Stimulated activated CD4-positive, alpha-beta T cell treated with anti-CD3 and anti-CD28 coated beads, Interleukin-1b, Interleukin-23, amount 100 ng/mL, for 1 hour (primary cell): ENCODE results near the gene CTDP1.
"Not testable (repeated sequence)": the region's sequence is repeated elsewhere in the genome, so short reads cannot be mapped to it uniquely, and the experiment has no call there.

ENCODE experiments used
- DNase-seq, 2 donors: peaks; one replicate each; pipeline ENCODE4 v3.0.0-alpha.2; 2020; ENCODE audit warnings: low read depth in 2 of 2

Gene CTDP1

GRCh38 chr18:79742076-79742475 is 62.5 kb downstream of the CTDP1 start:
- no peak for DNase-seq

GRCh38 chr18:79744625-79745024 is 65.0 kb downstream of the CTDP1 start:
- no peak for DNase-seq

GRCh38 chr18:79746730-79747129 is 67.1 kb downstream of the CTDP1 start:
- no peak for DNase-seq

GRCh38 chr18:79747156-79747845 is 67.7 kb downstream of the CTDP1 start:
- DNase-seq: no peak

- no peak for DNase-seq
Observed at GRCh38 chr18:79748321-79749180, 68.9 kb downstream of the CTDP1 start.

- no peak for DNase-seq
Observed at GRCh38 chr18:79749251-79750191, 69.9 kb downstream of the CTDP1 start.

- no peak for DNase-seq
Observed at GRCh38 chr18:79750980-79751571, 71.5 kb downstream of the CTDP1 start.

- not testable (repeated sequence) for DNase-seq
Observed at GRCh38 chr18:79751918-79752578, 72.4 kb downstream of the CTDP1 start.

- not testable (repeated sequence) for DNase-seq
Observed at GRCh38 chr18:79752946-79753345, 73.3 kb downstream of the CTDP1 start.

GRCh38 chr18:79753391-79753851 is 73.8 kb downstream of the CTDP1 start:
- no peak for DNase-seq

GRCh38 chr18:79754022-79754761 is 74.6 kb downstream of the CTDP1 start:
- DNase-seq: no peak

- no peak for DNase-seq
Observed at GRCh38 chr18:79754831-79755351, 75.3 kb downstream of the CTDP1 start.

- no peak for DNase-seq
Observed at GRCh38 chr18:79755496-79756142, 76.0 kb downstream of the CTDP1 start.

GRCh38 chr18:79756143-79756500 is 76.5 kb downstream of the CTDP1 start:
- DNase-seq: no peak

- DNase-seq: no peak
Observed at GRCh38 chr18:79756826-79757225, 77.2 kb downstream of the CTDP1 start.

- DNase-seq: no peak
Observed at GRCh38 chr18:79760348-79760747, 80.7 kb downstream of the CTDP1 start.

- no peak for DNase-seq
Observed at GRCh38 chr18:79760881-79761280, 81.3 kb downstream of the CTDP1 start.

- no peak for DNase-seq
Observed at GRCh38 chr18:79763407-79763806, 83.8 kb downstream of the CTDP1 start.

- no peak for DNase-seq
Observed at GRCh38 chr18:79764131-79764530, 84.5 kb downstream of the CTDP1 start.
